Muscle layer of duodenum (tissue), 2 donors: ENCODE measurements around the gene ZNF593.
A peak's percentile ranks its signal among the peaks of the same experiment; 100 is the strongest.

Source experiments
- H3K27ac ChIP-seq: one replicate; pipeline ENCODE4 v1.7.0; 2013; ENCODE audit warnings: mild to moderate bottlenecking, low read length
- H3K27me3 ChIP-seq: one replicate; pipeline ENCODE4 v1.7.0; 2013; ENCODE audit warnings: low read depth, mild to moderate bottlenecking, control low read depth, low read length
- H3K36me3 ChIP-seq, 2 donors: one replicate each; pipeline ENCODE4 v1.7.0; 2013; ENCODE audit warnings: low read length in 2 of 2, control low read depth in 1 of 2, mild to moderate bottlenecking in 1 of 2; ENCODE audit not compliant: insufficient read depth in 2 of 2, control insufficient read depth in 1 of 2
- H3K4me1 ChIP-seq, 2 donors: one replicate each; pipeline ENCODE4 v1.7.0; 2013; ENCODE audit warnings: low read length in 2 of 2, mild to moderate bottlenecking in 2 of 2, control low read depth in 1 of 2, moderate library complexity in 1 of 2; ENCODE audit not compliant: insufficient read depth in 2 of 2, control insufficient read depth in 1 of 2
- H3K4me3 ChIP-seq, 2 donors: one replicate each; pipeline ENCODE4 v1.7.0; 2013; ENCODE audit warnings: low read length in 2 of 2, low read depth in 1 of 2, mild to moderate bottlenecking in 1 of 2
- H3K9me3 ChIP-seq, 2 donors: one replicate each; pipeline ENCODE4 v1.7.0; 2013; ENCODE audit warnings: low read length in 2 of 2, control low read depth in 1 of 2, mild to moderate bottlenecking in 1 of 2; ENCODE audit not compliant: control insufficient read depth in 1 of 2
- donor health status: healthy.

The ZNF593 gene

GRCh38 chr1:26155370-26156284 is 14.1 kb upstream of the ZNF593 start:
- H3K9me3 ChIP-seq: no peaks in the 10 kb centered on the region
- H3K4me3 ChIP-seq: no peak overlapping the region
- H3K36me3 ChIP-seq: no peaks in the 10 kb centered on the region
- H3K27ac ChIP-seq: no peak overlapping the region
- H3K4me1 ChIP-seq: no peaks in the 10 kb centered on the region
- peaks cover 8% of the 10 kb centered on the region for H3K27me3 ChIP-seq

- Histone ChIP-seq H3K9me3 (no peaks in the 10 kb centered on the region), H3K27ac (no peak overlapping the region), H3K4me1 (peaks cover 0 to 7% of the 10 kb centered on the region in 2 donors), H3K36me3 (no peaks in the 10 kb centered on the region), H3K4me3 (no peak overlapping the region), H3K27me3 (peaks cover 8% of the 10 kb centered on the region)
Measured at GRCh38 chr1:26156285-26157038, 13.2 kb upstream of the ZNF593 start.

DNA sequence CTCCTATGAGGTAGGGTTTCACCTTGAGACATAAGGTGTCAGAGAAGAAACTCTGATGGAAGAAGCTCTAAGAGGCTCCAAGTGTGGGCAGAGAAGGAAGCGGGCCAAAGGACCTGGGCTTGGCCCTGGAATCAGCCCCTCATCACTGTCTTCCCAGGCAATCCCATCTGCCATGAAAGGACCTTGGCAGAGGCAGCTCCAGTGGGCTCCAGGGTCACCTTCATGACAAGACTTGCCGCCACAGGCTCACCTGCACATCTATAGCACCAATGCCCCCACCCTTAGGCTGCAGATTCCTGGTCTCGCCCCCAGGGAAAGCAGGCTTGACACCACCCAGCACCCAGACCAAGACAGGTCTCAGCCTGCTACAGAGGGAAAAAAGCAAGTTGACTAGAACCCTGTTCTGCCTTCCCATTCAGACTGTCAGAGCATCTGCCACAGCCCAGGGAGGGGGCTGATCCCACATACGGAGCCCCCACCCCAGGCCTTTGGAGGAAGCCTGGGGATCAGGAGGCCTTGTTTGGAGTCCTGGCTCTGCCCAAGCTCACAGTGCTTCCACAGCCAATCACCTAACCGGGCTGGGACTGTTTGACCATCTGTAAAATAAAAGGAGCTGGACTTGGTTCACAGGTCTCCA is 11.3 kb upstream of the ZNF593 start:
- H3K9me3 ChIP-seq: no peaks in the 10 kb centered on the region
- no peak overlapping the region for H3K4me3 ChIP-seq
- H3K4me1 ChIP-seq: peaks cover 0 to 13% of the 10 kb centered on the region in 2 donors
- H3K36me3 ChIP-seq: no peaks in the 10 kb centered on the region
- H3K27me3 ChIP-seq: peaks cover 8% of the 10 kb centered on the region
- H3K27ac ChIP-seq: no peak overlapping the region

GRCh38 chr1:26158908-26159742 is 10.6 kb upstream of the ZNF593 start, which contains the start of gene FAM110D:
TSS of gene FAM110D (plus strand) at chr1:26159079. CDS start at chr1:26161292, 2,213 bp downstream.
- H3K4me1 ChIP-seq: peaks cover 0 to 18% of the 10 kb centered on the region in 2 donors
- no peaks in the 10 kb centered on the region for H3K9me3 ChIP-seq
- H3K27me3 ChIP-seq: peaks cover 8% of the 10 kb centered on the region
- H3K4me3 ChIP-seq: peak within 1 kb of the TSS in 1 of 2 donors; percentile 35
- H3K36me3 ChIP-seq: no peaks in the 10 kb centered on the region
- no peak within 1 kb of the TSS for H3K27ac ChIP-seq

GRCh38 chr1:26159743-26160039 is 10.0 kb upstream of the ZNF593 start:
- H3K27ac ChIP-seq: no peak overlapping the region
- peaks cover 0 to 18% of the 10 kb centered on the region in 2 donors for H3K4me1 ChIP-seq
- H3K36me3 ChIP-seq: no peaks in the 10 kb centered on the region
- H3K9me3 ChIP-seq: no peaks in the 10 kb centered on the region
- peak overlapping the region in 1 of 2 donors; percentile 35 for H3K4me3 ChIP-seq
- H3K27me3 ChIP-seq: peaks cover 8% of the 10 kb centered on the region

DNA sequence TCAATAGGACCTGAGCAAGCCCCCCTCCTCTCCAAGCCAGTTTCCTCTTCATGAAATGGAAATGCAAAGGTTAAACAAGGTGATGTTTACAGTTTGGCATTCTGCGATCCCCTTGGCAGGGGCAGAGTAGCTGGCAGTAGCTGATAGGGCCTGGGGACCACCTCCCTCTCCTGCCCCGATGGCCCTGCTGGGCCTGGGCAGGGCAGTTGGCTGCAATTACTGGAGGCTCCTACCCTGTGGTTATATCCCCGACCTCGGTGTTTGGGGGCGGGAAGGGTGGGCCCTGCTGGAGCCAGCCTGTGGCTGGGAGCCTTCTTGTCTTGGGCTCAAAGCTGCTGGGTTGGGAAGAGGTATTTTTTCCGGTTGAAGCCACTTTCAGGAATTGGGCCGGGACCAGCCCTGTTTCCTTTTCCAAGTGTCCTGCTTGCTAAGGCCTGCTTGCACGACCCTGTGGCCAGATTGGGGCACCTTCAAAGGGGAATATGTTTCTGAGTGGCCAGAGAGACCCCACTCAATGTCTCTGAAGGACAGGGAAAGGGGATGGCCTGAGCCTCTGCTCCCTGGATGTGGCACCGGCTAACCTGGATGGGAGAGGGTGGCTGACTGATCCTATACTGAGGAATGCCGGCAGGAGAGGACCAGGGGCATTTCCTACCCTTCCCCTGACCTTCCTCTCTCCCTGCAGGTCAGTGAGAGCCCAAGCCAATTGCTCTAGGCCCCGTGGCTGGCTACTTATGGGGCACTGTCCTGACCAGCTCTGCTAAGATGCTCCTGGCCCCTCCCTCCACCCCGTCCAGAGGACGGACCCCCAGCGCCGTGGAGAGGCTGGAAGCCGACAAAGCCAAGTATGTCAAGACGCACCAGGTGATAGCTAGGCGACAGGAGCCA is 8.9 kb upstream of the ZNF593 start:
- H3K27me3 ChIP-seq: peaks cover 8% of the 10 kb centered on the region
- H3K4me1 ChIP-seq: peaks cover 0 to 18% of the 10 kb centered on the region in 2 donors
- no peaks in the 10 kb centered on the region for H3K36me3 ChIP-seq
- peak overlapping the region; percentile 4 to 71 for H3K4me3 ChIP-seq
- no peak overlapping the region for H3K27ac ChIP-seq
- no peaks in the 10 kb centered on the region for H3K9me3 ChIP-seq

DNA sequence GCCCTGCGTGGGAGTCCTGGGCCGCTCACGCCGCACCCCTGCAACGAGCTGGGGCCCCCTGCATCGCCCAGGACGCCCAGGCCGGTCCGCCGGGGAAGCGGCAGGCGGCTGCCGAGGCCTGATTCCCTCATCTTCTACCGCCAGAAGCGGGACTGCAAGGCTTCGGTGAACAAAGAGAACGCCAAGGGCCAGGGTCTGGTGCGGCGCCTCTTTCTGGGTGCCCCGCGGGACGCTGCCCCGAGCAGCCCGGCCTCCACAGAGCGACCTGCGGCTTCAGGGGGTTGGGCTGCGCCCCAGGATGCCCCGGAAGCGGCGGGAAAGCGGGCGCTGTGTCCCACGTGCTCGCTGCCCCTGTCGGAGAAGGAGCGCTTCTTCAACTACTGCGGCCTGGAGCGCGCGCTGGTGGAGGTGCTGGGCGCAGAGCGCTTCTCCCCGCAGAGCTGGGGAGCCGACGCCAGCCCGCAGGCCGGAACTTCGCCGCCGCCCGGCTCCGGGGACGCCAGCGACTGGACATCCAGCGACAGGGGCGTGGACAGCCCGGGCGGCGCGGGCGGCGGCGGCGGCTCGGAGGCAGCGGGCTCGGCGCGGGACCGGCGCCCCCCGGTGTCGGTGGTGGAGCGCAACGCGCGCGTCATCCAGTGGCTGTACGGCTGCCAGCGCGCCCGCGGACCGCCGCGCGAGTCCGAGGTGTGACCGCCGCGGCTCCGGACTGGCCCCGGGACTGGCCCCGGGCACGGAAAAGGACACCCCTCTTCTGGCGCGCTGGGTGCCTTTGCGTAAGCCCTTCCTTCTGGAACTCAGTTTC is 8.1 kb upstream of the ZNF593 start:
- Histone ChIP-seq H3K27me3 (peaks cover 8% of the 10 kb centered on the region), H3K4me3 (peak overlapping the region; percentile 44 to 71), H3K9me3 (no peaks in the 10 kb centered on the region), H3K27ac (no peak overlapping the region), H3K4me1 (peaks cover 0 to 18% of the 10 kb centered on the region in 2 donors), H3K36me3 (no peaks in the 10 kb centered on the region)

DNA sequence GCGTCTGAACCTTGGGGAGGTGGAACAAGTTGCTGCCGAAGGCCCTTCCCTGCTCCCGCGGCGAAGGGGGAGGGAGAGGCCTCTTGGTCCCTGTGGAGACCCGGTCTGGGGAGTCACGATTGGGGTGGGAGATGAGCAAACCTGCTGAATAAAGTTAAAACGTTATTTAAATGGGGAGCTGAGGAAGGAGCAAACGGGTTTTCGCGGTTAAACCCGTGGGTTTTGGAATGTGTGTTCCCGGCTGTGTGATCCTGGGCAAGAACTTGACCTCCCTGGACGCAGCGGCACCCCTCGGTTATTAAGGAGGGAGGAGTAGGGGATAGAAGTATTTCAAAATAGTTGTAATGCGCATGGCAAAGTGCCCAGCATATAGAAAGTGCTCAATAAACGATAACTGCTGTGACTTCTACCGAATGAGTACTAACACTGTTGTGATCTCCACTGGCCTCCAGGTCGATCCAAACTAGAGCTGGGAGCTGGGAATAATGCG is 7.4 kb upstream of the ZNF593 start:
- Histone ChIP-seq H3K36me3 (no peaks in the 10 kb centered on the region), H3K4me3 (peak overlapping the region; percentile 44 to 71), H3K27ac (no peak overlapping the region), H3K4me1 (peaks cover 0 to 18% of the 10 kb centered on the region in 2 donors), H3K9me3 (no peaks in the 10 kb centered on the region), H3K27me3 (peaks cover 8% of the 10 kb centered on the region)

- Histone ChIP-seq H3K4me1 (peaks cover 0 to 18% of the 10 kb centered on the region in 2 donors), H3K27me3 (no peaks in the 10 kb centered on the region), H3K27ac (no peak overlapping the region), H3K9me3 (no peaks in the 10 kb centered on the region), H3K36me3 (no peaks in the 10 kb centered on the region), H3K4me3 (peak overlapping the region; percentile 21 to 56)
Measured at GRCh38 chr1:26163684-26164035, 6.0 kb upstream of the ZNF593 start.
